ENCODE data around the gene CEP112. TPM values are rescaled to one million over a fixed set of nuclear protein-coding genes. Genes with fewer than 3 reads are reported as not detected.

CEP112 gene
- total RNA-seq, result 10 to 100 TPM in 1 of 4 donors, 1 to 10 TPM in 2, under 1 TPM in 1; 0.53 to 41.3 (median 5.7) TPM

- Histone ChIP-seq H3K27ac (peak within 1 kb of the TSS; percentile 16 to 73 (median 48)), H3K9me3 (no peaks in the 10 kb centered on the region), H3K36me3 (no peaks in the 10 kb centered on the region), H3K27me3 (no peaks in the 10 kb centered on the region), H3K4me1 (peaks cover 0 to 17% (median 0%) of the 10 kb centered on the region in 4 donors), H3K4me3 (peak within 1 kb of the TSS; percentile 63 to 95 (median 70))
- peak; percentile 77 to 92 (median 85) for DNase-seq
- TF ChIP-seq POLR2A (IDR thresholded peaks at IDR 0.05) (no peak), CTCF (IDR thresholded peaks at IDR 0.05) (peak in 2 of 6 experiments; percentile 12 to 15)
Observed at GRCh38 chr17:66191593-66192377, at the start of gene CEP112. Gene CEP112, minus strand, starts transcription at chr17:66192133.

GRCh38 chr17:66240630-66241029 lies 48.7 kb upstream of the CEP112 start:
- Histone ChIP-seq H3K9me3 (no peaks in the 10 kb centered on the region), H3K36me3 (no peaks in the 10 kb centered on the region), H3K4me3 (no peak overlapping the region), H3K4me1 (no peaks in the 10 kb centered on the region), H3K27me3 (no peaks in the 10 kb centered on the region), H3K27ac (no peak overlapping the region)
- no peak for DNase-seq
- TF ChIP-seq POLR2A (IDR thresholded peaks at IDR 0.05), result no peak
- TF ChIP-seq CTCF (IDR thresholded peaks at IDR 0.05), result no peak

- Histone ChIP-seq H3K4me3 (no peak overlapping the region), H3K36me3 (no peaks in the 10 kb centered on the region)
Observed at GRCh38 chr17:66240013-66240412, 48.1 kb upstream of the CEP112 start.

GRCh38 chr17:66235377-66235994 lies 43.6 kb upstream of the CEP112 start:
- H3K27me3 ChIP-seq, result no peaks in the 10 kb centered on the region
- H3K4me3 ChIP-seq, result no peak overlapping the region
- no peaks in the 10 kb centered on the region for H3K4me1 ChIP-seq
- no peak for DNase-seq
- no peak for TF ChIP-seq CTCF (IDR thresholded peaks at IDR 0.05)
- no peak for TF ChIP-seq POLR2A (IDR thresholded peaks at IDR 0.05)
- no peaks in the 10 kb centered on the region for H3K9me3 ChIP-seq
- H3K36me3 ChIP-seq, result no peaks in the 10 kb centered on the region
- no peak overlapping the region for H3K27ac ChIP-seq

More at GRCh38 chr17:66240013-66240412, 48.1 kb upstream of the CEP112 start:
- Histone ChIP-seq H3K9me3 (no peaks in the 10 kb centered on the region), H3K27ac (no peak overlapping the region), H3K4me1 (no peaks in the 10 kb centered on the region), H3K27me3 (no peaks in the 10 kb centered on the region)
- no peak for TF ChIP-seq CTCF (IDR thresholded peaks at IDR 0.05)
- no peak for TF ChIP-seq POLR2A (IDR thresholded peaks at IDR 0.05)
- DNase-seq, result no peak

- no peaks in the 10 kb centered on the region for H3K4me1 ChIP-seq
- no peak for DNase-seq
- H3K9me3 ChIP-seq, result no peaks in the 10 kb centered on the region
- no peak overlapping the region for H3K4me3 ChIP-seq
- H3K27me3 ChIP-seq, result no peaks in the 10 kb centered on the region
- TF ChIP-seq CTCF (IDR thresholded peaks at IDR 0.05), result no peak
- no peak overlapping the region for H3K27ac ChIP-seq
- no peaks in the 10 kb centered on the region for H3K36me3 ChIP-seq
Observed at GRCh38 chr17:66234611-66235010, 42.7 kb upstream of the CEP112 start.
